Neural progenitor cell (in vitro differentiated cells): ENCODE data around the gene CCDC107.

Experiments used
- EZH2phosphoT487 ChIP-seq: fragments of 200-600 bp; sonication (generic); IDR thresholded peaks from 2 replicates; pipeline ENCODE4 v1.6.1; 2017; ENCODE audit warnings: antibody characterized with exemption
- TF ChIP-seq, protein P1 (sequence below): fragments of 200-600 bp; sonication (generic); IDR thresholded peaks from 2 replicates; pipeline ENCODE4 v1.5.1; 2017; ENCODE audit warnings: antibody characterized with exemption, mild to moderate bottlenecking

DNA sequence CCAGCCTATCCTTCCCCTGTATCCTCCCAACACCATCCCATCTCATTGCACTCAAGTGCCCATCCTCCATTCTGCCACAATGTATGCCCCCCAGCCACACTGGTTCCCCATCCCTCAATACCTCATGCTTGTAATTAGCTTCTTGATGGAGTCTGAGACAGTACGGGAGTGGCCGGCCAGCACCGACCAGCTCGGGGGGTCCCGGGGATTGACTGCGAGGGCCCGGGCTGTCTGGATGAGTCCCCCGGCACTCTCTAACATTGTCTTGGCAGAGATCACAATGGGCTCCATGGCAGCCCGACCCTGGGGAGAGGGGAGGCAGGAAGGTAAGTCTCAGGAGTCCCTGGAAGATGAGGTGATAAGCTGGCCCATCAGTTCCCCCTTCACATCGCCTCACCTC lies 48.9 kb downstream of the CCDC107 start:
- TF ChIP-seq, protein P1, sequence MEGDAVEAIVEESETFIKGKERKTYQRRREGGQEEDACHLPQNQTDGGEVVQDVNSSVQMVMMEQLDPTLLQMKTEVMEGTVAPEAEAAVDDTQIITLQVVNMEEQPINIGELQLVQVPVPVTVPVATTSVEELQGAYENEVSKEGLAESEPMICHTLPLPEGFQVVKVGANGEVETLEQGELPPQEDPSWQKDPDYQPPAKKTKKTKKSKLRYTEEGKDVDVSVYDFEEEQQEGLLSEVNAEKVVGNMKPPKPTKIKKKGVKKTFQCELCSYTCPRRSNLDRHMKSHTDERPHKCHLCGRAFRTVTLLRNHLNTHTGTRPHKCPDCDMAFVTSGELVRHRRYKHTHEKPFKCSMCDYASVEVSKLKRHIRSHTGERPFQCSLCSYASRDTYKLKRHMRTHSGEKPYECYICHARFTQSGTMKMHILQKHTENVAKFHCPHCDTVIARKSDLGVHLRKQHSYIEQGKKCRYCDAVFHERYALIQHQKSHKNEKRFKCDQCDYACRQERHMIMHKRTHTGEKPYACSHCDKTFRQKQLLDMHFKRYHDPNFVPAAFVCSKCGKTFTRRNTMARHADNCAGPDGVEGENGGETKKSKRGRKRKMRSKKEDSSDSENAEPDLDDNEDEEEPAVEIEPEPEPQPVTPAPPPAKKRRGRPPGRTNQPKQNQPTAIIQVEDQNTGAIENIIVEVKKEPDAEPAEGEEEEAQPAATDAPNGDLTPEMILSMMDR = no peak
- no peak for TF ChIP-seq EZH2phosphoT487
